Peyer's patch (tissue), 4 donors: ENCODE measurements around the gene HAO2.

Experiments
- POLR2A ChIP-seq, 2 donors: fragments of 450-650 bp; IDR thresholded peaks; one replicate each; pipeline ENCODE4 v1.5.1; 2017; ENCODE audit warnings: antibody characterized with exemption in 2 of 2, mild to moderate bottlenecking in 2 of 2, moderate library complexity in 2 of 2
- TF ChIP-seq, protein P1 (sequence below), 6 experiments: fragments of 450-650 bp in 4 of 6; fragments of 200-600 bp in 2 of 6; sonication (generic) in 1 of 6; IDR thresholded peaks; one replicate each; pipeline ENCODE4 v1.5.1; 2017 to 2019; ENCODE audit warnings: antibody characterized with exemption in 6 of 6, mild to moderate bottlenecking in 3 of 6, moderate library complexity in 1 of 6

GRCh38 chr1:119330466-119331189 lies 38.0 kb upstream of the HAO2 start:
- TF ChIP-seq, protein P1, sequence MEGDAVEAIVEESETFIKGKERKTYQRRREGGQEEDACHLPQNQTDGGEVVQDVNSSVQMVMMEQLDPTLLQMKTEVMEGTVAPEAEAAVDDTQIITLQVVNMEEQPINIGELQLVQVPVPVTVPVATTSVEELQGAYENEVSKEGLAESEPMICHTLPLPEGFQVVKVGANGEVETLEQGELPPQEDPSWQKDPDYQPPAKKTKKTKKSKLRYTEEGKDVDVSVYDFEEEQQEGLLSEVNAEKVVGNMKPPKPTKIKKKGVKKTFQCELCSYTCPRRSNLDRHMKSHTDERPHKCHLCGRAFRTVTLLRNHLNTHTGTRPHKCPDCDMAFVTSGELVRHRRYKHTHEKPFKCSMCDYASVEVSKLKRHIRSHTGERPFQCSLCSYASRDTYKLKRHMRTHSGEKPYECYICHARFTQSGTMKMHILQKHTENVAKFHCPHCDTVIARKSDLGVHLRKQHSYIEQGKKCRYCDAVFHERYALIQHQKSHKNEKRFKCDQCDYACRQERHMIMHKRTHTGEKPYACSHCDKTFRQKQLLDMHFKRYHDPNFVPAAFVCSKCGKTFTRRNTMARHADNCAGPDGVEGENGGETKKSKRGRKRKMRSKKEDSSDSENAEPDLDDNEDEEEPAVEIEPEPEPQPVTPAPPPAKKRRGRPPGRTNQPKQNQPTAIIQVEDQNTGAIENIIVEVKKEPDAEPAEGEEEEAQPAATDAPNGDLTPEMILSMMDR (IDR thresholded peaks at IDR 0.05) = no peak
- TF ChIP-seq POLR2A (IDR thresholded peaks at IDR 0.05) = no peak
